Ascending aorta (tissue), 2 donors: Measurements from ENCODE around the gene LRRC45. TPM values are rescaled to one million over a fixed set of nuclear protein-coding genes. Genes with fewer than 3 reads are reported as not detected.

Experiments used
- DNase-seq, 2 donors: peaks; one replicate each; pipeline ENCODE4 v3.0.0-alpha.2; 2019; ENCODE audit warnings: low spot score in 2 of 2
- H3K27ac ChIP-seq, 2 donors: fragments of 200-600 bp; sonication (generic); one replicate each; pipeline ENCODE4 v1.5.1; 2016 to 2017; ENCODE audit warnings: mild to moderate bottlenecking in 1 of 2
- H3K27me3 ChIP-seq: fragments of 200-600 bp; sonication (generic); one replicate; pipeline ENCODE4 v1.5.1; 2017
- H3K36me3 ChIP-seq, 2 donors: fragments of 200-600 bp; sonication (generic); one replicate each; pipeline ENCODE4 v1.5.1; 2016
- H3K4me1 ChIP-seq, 2 donors: fragments of 200-600 bp; sonication (generic); one replicate each; pipeline ENCODE4 v1.5.1; 2016 to 2017; ENCODE audit warnings: mild to moderate bottlenecking in 1 of 2
- H3K4me3 ChIP-seq, 2 donors: fragments of 200-600 bp; sonication (generic); one replicate each; pipeline ENCODE4 v1.5.1; 2016 to 2017; ENCODE audit warnings: mild to moderate bottlenecking in 1 of 2
- H3K9me3 ChIP-seq, 2 donors: fragments of 200-600 bp; sonication (generic); one replicate each; pipeline ENCODE4 v1.5.1; 2016
- CTCF ChIP-seq, 3 experiments: fragments of 200-600 bp in 2 of 3; fragments of 450-650 bp in 1 of 3; sonication (generic) in 2 of 3; IDR thresholded peaks; one replicate each; pipeline ENCODE4 v1.5.1; 2016 to 2019; ENCODE audit warnings: antibody characterized with exemption in 3 of 3, mild to moderate bottlenecking in 1 of 3, moderate library complexity in 1 of 3
- intact Hi-C: fragments of 100-400 bp; cut with DNase I; formaldehyde crosslinking; loops from one replicate; pipeline ENCODE4 v1.15.1; 2023
- total RNA-seq: library from RNA; depleted of rRNA; stranded (reverse); fragments of >200 nt; gene quantifications from one replicate; pipeline ENCODE4 v1.1.0, GENCODE V29; 2016

Gene LRRC45
- total RNA-seq, 1 donor from 2014 or later = 2.0 TPM

GRCh38 chr17:82052638-82053059 lies 29.5 kb downstream of the LRRC45 start:
- H3K27me3 ChIP-seq = no peaks in the 10 kb centered on the region
- H3K36me3 ChIP-seq = peaks cover 53 to 64% of the 10 kb centered on the region in 2 donors
- H3K4me1 ChIP-seq = peaks cover 18 to 19% of the 10 kb centered on the region in 2 donors
- H3K9me3 ChIP-seq = no peaks in the 10 kb centered on the region
- peak overlapping the region; percentile 83 to 94 for H3K4me3 ChIP-seq
- no peak for TF ChIP-seq CTCF (IDR thresholded peaks at IDR 0.05)
- DNase-seq = no peak
- no peak overlapping the region for H3K27ac ChIP-seq
- intact Hi-C loops = no loop called here

GRCh38 chr17:82053130-82053529 lies 30.0 kb downstream of the LRRC45 start:
- intact Hi-C loops = no loop called here
- DNase-seq = no peak
- H3K36me3 ChIP-seq = peaks cover 53 to 64% of the 10 kb centered on the region in 2 donors
- no peak for TF ChIP-seq CTCF (IDR thresholded peaks at IDR 0.05)
- H3K4me1 ChIP-seq = peaks cover 18 to 19% of the 10 kb centered on the region in 2 donors
- no peaks in the 10 kb centered on the region for H3K27me3 ChIP-seq
- H3K9me3 ChIP-seq = no peaks in the 10 kb centered on the region
- H3K27ac ChIP-seq = no peak overlapping the region
- peak overlapping the region; percentile 83 to 94 for H3K4me3 ChIP-seq

GRCh38 chr17:82053556-82054263 lies 30.6 kb downstream of the LRRC45 start:
- H3K27me3 ChIP-seq = no peaks in the 10 kb centered on the region
- no peak overlapping the region for H3K4me3 ChIP-seq
- no peak overlapping the region for H3K27ac ChIP-seq
- intact Hi-C loops = no loop called here
- peaks cover 52 to 64% of the 10 kb centered on the region in 2 donors for H3K36me3 ChIP-seq
- H3K4me1 ChIP-seq = peaks cover 18 to 19% of the 10 kb centered on the region in 2 donors
- TF ChIP-seq CTCF (IDR thresholded peaks at IDR 0.05) = no peak
- H3K9me3 ChIP-seq = no peaks in the 10 kb centered on the region
- DNase-seq = no peak

- Histone ChIP-seq H3K27ac (no peak overlapping the region), H3K4me1 (peaks cover 18 to 19% of the 10 kb centered on the region in 2 donors), H3K9me3 (no peaks in the 10 kb centered on the region), H3K27me3 (no peaks in the 10 kb centered on the region), H3K36me3 (peaks cover 50 to 64% of the 10 kb centered on the region in 2 donors), H3K4me3 (no peak overlapping the region)
- intact Hi-C loops = no loop called here
- TF ChIP-seq CTCF (IDR thresholded peaks at IDR 0.05) = no peak
- no peak for DNase-seq
These were observed 31.4 kb downstream of the LRRC45 start for GRCh38 chr17:82054351-82055022.

GRCh38 chr17:82055023-82055964 lies 32.2 kb downstream of the LRRC45 start:
- peaks cover 53 to 65% of the 10 kb centered on the region in 2 donors for H3K36me3 ChIP-seq
- H3K27me3 ChIP-seq = no peaks in the 10 kb centered on the region
- intact Hi-C loops = no loop called here
- H3K9me3 ChIP-seq = no peaks in the 10 kb centered on the region
- no peak for DNase-seq
- no peak overlapping the region for H3K4me3 ChIP-seq
- H3K4me1 ChIP-seq = peaks cover 16 to 17% of the 10 kb centered on the region in 2 donors
- H3K27ac ChIP-seq = no peak overlapping the region
- no peak for TF ChIP-seq CTCF (IDR thresholded peaks at IDR 0.05)
